Mesenchymal stem cell (in vitro differentiated cells and primary cell): ENCODE data around the gene RASSF5.

Source experiments
- DNase-seq: peaks from one replicate; pipeline ENCODE4 v3.0.0-alpha.2; 2013
- H2AFZ ChIP-seq: one replicate; pipeline ENCODE4 v1.6.1; 2013; ENCODE audit warnings: low read depth, mild to moderate bottlenecking, control low read depth, inconsistent platforms, low read length, moderate library complexity
- H2AK5ac ChIP-seq: 2 replicates; pipeline ENCODE4 v1.6.1; 2013; ENCODE audit warnings: low read length, moderate library complexity, mild to moderate bottlenecking, inconsistent platforms; ENCODE audit not compliant: severe bottlenecking
- H2BK120ac ChIP-seq: one replicate; pipeline ENCODE4 v1.6.1; 2013; ENCODE audit warnings: low read depth, mild to moderate bottlenecking, inconsistent platforms, low read length, moderate library complexity
- H2BK12ac ChIP-seq, 2 experiments: one replicate each; pipeline ENCODE4 v1.6.1; 2013; ENCODE audit warnings: inconsistent platforms in 2 of 2, low read length in 2 of 2, mild to moderate bottlenecking in 2 of 2, moderate library complexity in 2 of 2, control low read depth in 1 of 2
- H2BK15ac ChIP-seq: one replicate; pipeline ENCODE4 v1.6.1; 2013; ENCODE audit warnings: mild to moderate bottlenecking, low read depth, inconsistent platforms; ENCODE audit not compliant: poor library complexity, severe bottlenecking
- H2BK5ac ChIP-seq: 2 replicates; pipeline ENCODE4 v1.6.1; 2013; ENCODE audit warnings: low read depth, mild to moderate bottlenecking, low read length, control low read depth, inconsistent platforms; ENCODE audit not compliant: poor library complexity, severe bottlenecking
- H3K14ac ChIP-seq, 2 experiments: one replicate each; pipeline ENCODE4 v1.6.1; 2013; ENCODE audit warnings: inconsistent platforms in 2 of 2, low read length in 2 of 2, control low read depth in 1 of 2, mild to moderate bottlenecking in 1 of 2, moderate library complexity in 1 of 2
- H3K18ac ChIP-seq, 2 experiments: one replicate each; pipeline ENCODE4 v1.6.1; 2013; ENCODE audit warnings: inconsistent platforms in 2 of 2, low read length in 2 of 2, control low read depth in 1 of 2, low read depth in 1 of 2, mild to moderate bottlenecking in 1 of 2
- H3K23ac ChIP-seq, 2 experiments: one replicate each; pipeline ENCODE4 v1.6.1; 2013; ENCODE audit warnings: inconsistent platforms in 2 of 2, low read length in 2 of 2, mild to moderate bottlenecking in 2 of 2, moderate library complexity in 2 of 2, control low read depth in 1 of 2
- H3K27ac ChIP-seq: 2 replicates; pipeline ENCODE4 v1.5.1; 2013; ENCODE audit warnings: mild to moderate bottlenecking, moderate library complexity, low read length, control low read depth, inconsistent platforms; ENCODE audit not compliant: poor library complexity, severe bottlenecking
- H3K27me3 ChIP-seq, 2 experiments: 2 replicates each; pipeline versions ENCODE4 v1.6.1 to v1.7.0; 2013; ENCODE audit warnings: low read length in 2 of 2, mild to moderate bottlenecking in 2 of 2, moderate library complexity in 2 of 2, control low read depth in 1 of 2, inconsistent platforms in 1 of 2; ENCODE audit not compliant: control insufficient read depth in 1 of 2, insufficient read depth in 1 of 2
- H3K36me3 ChIP-seq, 2 experiments: 2 replicates each; pipeline versions ENCODE4 v1.6.1 to v1.7.0; 2013; ENCODE audit warnings: low read length in 2 of 2, control low read depth in 1 of 2, inconsistent platforms in 1 of 2, low read depth in 1 of 2, mild to moderate bottlenecking in 1 of 2; ENCODE audit not compliant: insufficient read depth in 2 of 2, control insufficient read depth in 1 of 2
- H3K4ac ChIP-seq, 2 experiments: one replicate each; pipeline ENCODE4 v1.6.1; 2013; ENCODE audit warnings: inconsistent platforms in 2 of 2, low read length in 2 of 2, mild to moderate bottlenecking in 2 of 2, moderate library complexity in 2 of 2, control low read depth in 1 of 2, low read depth in 1 of 2
- H3K4me1 ChIP-seq: 2 replicates; pipeline ENCODE4 v1.6.1; 2013; ENCODE audit warnings: low read depth, low read length, control low read depth; ENCODE audit not compliant: control insufficient read depth, insufficient read depth
- H3K4me2 ChIP-seq: 2 replicates; pipeline ENCODE4 v1.6.1; 2013; ENCODE audit warnings: low read length, mild to moderate bottlenecking, inconsistent platforms; ENCODE audit not compliant: poor library complexity, severe bottlenecking
- H3K4me3 ChIP-seq, 2 experiments: 2 replicates each; pipeline versions ENCODE4 v1.5.1 to v1.7.0; 2013; ENCODE audit warnings: low read length in 2 of 2, mild to moderate bottlenecking in 2 of 2, control low read depth in 1 of 2, low read depth in 1 of 2; ENCODE audit not compliant: insufficient read depth in 1 of 2
- H3K79me1 ChIP-seq: replicated peaks from 2 replicates; pipeline ENCODE4 v1.6.1; 2013; ENCODE audit warnings: mild to moderate bottlenecking, control low read depth, low read length, inconsistent platforms; ENCODE audit not compliant: poor library complexity, severe bottlenecking
- H3K9ac ChIP-seq: 2 replicates; pipeline ENCODE4 v1.7.0; 2013; ENCODE audit warnings: mild to moderate bottlenecking, low read length, moderate library complexity
- H3K9me3 ChIP-seq: 2 replicates; pipeline ENCODE4 v1.7.0; 2013; ENCODE audit warnings: mild to moderate bottlenecking, low read length; ENCODE audit not compliant: control insufficient read depth
- H4K8ac ChIP-seq: one replicate; pipeline ENCODE4 v1.6.1; 2013; ENCODE audit warnings: inconsistent platforms, mild to moderate bottlenecking, low read length, moderate library complexity
- H4K91ac ChIP-seq: one replicate; pipeline ENCODE4 v1.6.1; 2013; ENCODE audit warnings: mild to moderate bottlenecking, low read length, inconsistent platforms
- WGBS: methylation state at CpG from one replicate; pipeline ENCODE4 v1.1.7; 2013; ENCODE audit warnings: mixed read lengths; 5-methylcytosine and 5-hydroxymethylcytosine counted together

The RASSF5 gene

DNA sequence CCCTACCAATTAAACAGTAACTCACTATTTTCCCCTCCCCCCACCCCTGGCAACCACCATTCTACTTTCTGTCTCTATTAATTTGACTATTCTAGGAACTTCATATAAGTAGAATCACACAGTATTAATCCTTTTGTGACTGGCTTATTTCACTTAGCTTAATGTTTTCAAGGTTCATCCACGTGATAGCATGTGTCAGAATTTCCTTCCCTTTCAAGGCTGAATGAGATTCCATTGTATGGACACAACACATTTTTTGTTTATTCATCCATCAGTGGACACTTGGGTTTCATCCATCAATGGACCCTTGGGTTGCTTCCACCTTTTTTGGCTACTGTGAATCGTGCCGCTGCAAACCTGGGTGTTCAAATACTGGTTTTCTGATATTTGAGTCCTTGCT, 63.2 kb downstream of the RASSF5 start:
- no peaks in the 10 kb centered on the region for H3K36me3 ChIP-seq
- H3K27me3 ChIP-seq = peaks cover 0 to 35% of the 10 kb centered on the region in 2 experiments
- WGBS = 93% methylated on average over 3 of the region's 3 CpGs

GRCh38 chr1:206572835-206573234, 65.5 kb downstream of the RASSF5 start:
- no peak overlapping the region for H3K23ac ChIP-seq
- H2BK120ac ChIP-seq = no peak overlapping the region
- peaks cover 0 to 24% of the 10 kb centered on the region in 2 experiments for H3K27me3 ChIP-seq
- no peak for DNase-seq
- WGBS = 98% methylated on average over 4 of the region's 4 CpGs
- H3K79me1 ChIP-seq = no peaks in the 10 kb centered on the region
- H3K14ac ChIP-seq = no peak overlapping the region
- no peak overlapping the region for H3K27ac ChIP-seq
- H3K4me1 ChIP-seq = no peaks in the 10 kb centered on the region
- H3K4ac ChIP-seq = no peak overlapping the region
- H4K8ac ChIP-seq = no peak overlapping the region
- H2BK15ac ChIP-seq = no peak overlapping the region
- H2AK5ac ChIP-seq = no peak overlapping the region
- no peak overlapping the region for H4K91ac ChIP-seq
- no peak overlapping the region for H2BK12ac ChIP-seq
- H3K18ac ChIP-seq = no peak overlapping the region
- H3K9me3 ChIP-seq = no peaks in the 10 kb centered on the region
- H2AFZ ChIP-seq = no peak overlapping the region
- H2BK5ac ChIP-seq = no peak overlapping the region
- H3K9ac ChIP-seq = no peak overlapping the region
- no peak overlapping the region for H3K4me3 ChIP-seq
- H3K36me3 ChIP-seq = no peaks in the 10 kb centered on the region
- no peak overlapping the region for H3K4me2 ChIP-seq

More for the DNA sequence above, 63.2 kb downstream of the RASSF5 start:
- Histone ChIP-seq H2BK120ac (no peak overlapping the region), H2BK12ac (no peak overlapping the region), H3K9ac (no peak overlapping the region), H3K4me1 (no peaks in the 10 kb centered on the region), H3K4me2 (no peak overlapping the region), H3K4me3 (no peak overlapping the region), H3K14ac (no peak overlapping the region), H2BK15ac (no peak overlapping the region), H3K27ac (no peak overlapping the region), H2AFZ (no peak overlapping the region), H3K4ac (no peak overlapping the region), H2AK5ac (no peak overlapping the region), H3K18ac (no peak overlapping the region), H2BK5ac (no peak overlapping the region), H3K23ac (no peak overlapping the region), H4K8ac (no peak overlapping the region), H4K91ac (no peak overlapping the region), H3K79me1 (no peaks in the 10 kb centered on the region), H3K9me3 (no peaks in the 10 kb centered on the region)
- no peak for DNase-seq

DNA sequence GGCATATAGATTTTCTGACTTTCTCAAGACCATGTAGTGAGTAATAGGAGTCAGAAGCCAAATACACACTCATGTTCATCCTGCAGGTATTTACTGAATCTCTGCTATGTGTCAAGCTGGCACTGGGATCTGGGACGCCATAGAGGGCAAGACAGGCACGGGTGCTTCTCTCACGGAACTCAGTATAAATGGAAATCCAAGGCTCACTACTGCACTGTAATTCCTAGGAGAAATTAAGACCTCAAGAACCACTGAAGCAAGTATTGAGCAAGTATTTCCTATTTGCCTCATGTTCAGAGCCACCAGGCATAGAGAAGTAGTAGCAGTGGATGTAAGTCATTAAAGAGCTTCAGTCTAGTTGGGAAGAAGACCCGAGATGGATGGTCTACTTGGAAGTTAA, 66.0 kb downstream of the RASSF5 start:
- Histone ChIP-seq H3K14ac (no peak overlapping the region), H3K36me3 (no peaks in the 10 kb centered on the region), H2AK5ac (no peak overlapping the region), H3K18ac (no peak overlapping the region), H3K27me3 (peaks cover 0 to 19% of the 10 kb centered on the region in 2 experiments), H2BK15ac (no peak overlapping the region), H3K9ac (no peak overlapping the region), H3K4me3 (no peak overlapping the region), H4K91ac (no peak overlapping the region), H2BK5ac (no peak overlapping the region), H3K27ac (no peak overlapping the region), H2BK12ac (no peak overlapping the region), H2BK120ac (no peak overlapping the region), H2AFZ (no peak overlapping the region), H3K79me1 (no peaks in the 10 kb centered on the region), H3K23ac (no peak overlapping the region), H3K9me3 (no peaks in the 10 kb centered on the region), H4K8ac (no peak overlapping the region), H3K4ac (no peak overlapping the region), H3K4me2 (no peak overlapping the region), H3K4me1 (no peaks in the 10 kb centered on the region)
- WGBS = 92% methylated on average over 4 of the region's 4 CpGs
- no peak for DNase-seq

GRCh38 chr1:206573762-206574161, 66.4 kb downstream of the RASSF5 start:
- no peak overlapping the region for H3K14ac ChIP-seq
- H3K23ac ChIP-seq = no peak overlapping the region
- no peak overlapping the region for H2BK120ac ChIP-seq
- H2AK5ac ChIP-seq = no peak overlapping the region
- no peak overlapping the region for H2BK5ac ChIP-seq
- no peaks in the 10 kb centered on the region for H3K9me3 ChIP-seq
- no peaks in the 10 kb centered on the region for H3K4me1 ChIP-seq
- H2AFZ ChIP-seq = no peak overlapping the region
- WGBS = 82% methylated on average over 4 of the region's 4 CpGs
- H3K18ac ChIP-seq = no peak overlapping the region
- H2BK15ac ChIP-seq = no peak overlapping the region
- H3K36me3 ChIP-seq = no peaks in the 10 kb centered on the region
- H3K27ac ChIP-seq = no peak overlapping the region
- no peak overlapping the region for H4K91ac ChIP-seq
- no peak for DNase-seq
- no peak overlapping the region for H3K4me3 ChIP-seq
- no peak overlapping the region for H2BK12ac ChIP-seq
- no peak overlapping the region for H4K8ac ChIP-seq
- H3K4me2 ChIP-seq = no peak overlapping the region
- peaks cover 0 to 22% of the 10 kb centered on the region in 2 experiments for H3K27me3 ChIP-seq
- H3K9ac ChIP-seq = no peak overlapping the region
- H3K79me1 ChIP-seq = no peaks in the 10 kb centered on the region
- H3K4ac ChIP-seq = no peak overlapping the region
